Endothelial cell (in vitro differentiated cells): ENCODE results near the gene ADGRG1. TPM values are rescaled to one million over a fixed set of nuclear protein-coding genes. Genes with fewer than 3 reads are reported as not detected.
"Not testable (repeated sequence)": the region's sequence is repeated elsewhere in the genome, so short reads cannot be mapped to it uniquely, and the experiment has no call there.

Experiments
- DNase-seq: peaks from one replicate; pipeline ENCODE4 v3.0.0; 2021; ENCODE audit warnings: low spot score
- H3K27ac Mint-ChIP-seq: one replicate; pipeline ENCODE4 v1.8.0; 2021; ENCODE audit warnings: mixed read lengths, inconsistent platforms; ENCODE audit not compliant: unreplicated experiment
- H3K27me3 Mint-ChIP-seq: one replicate; pipeline ENCODE4 v1.8.0; 2021; ENCODE audit warnings: mild to moderate bottlenecking, moderate library complexity, mixed read lengths, inconsistent platforms; ENCODE audit not compliant: unreplicated experiment
- H3K36me3 Mint-ChIP-seq: one replicate; pipeline ENCODE4 v1.8.0; 2021; ENCODE audit warnings: mild to moderate bottlenecking, low read depth, mixed read lengths, inconsistent platforms; ENCODE audit not compliant: unreplicated experiment
- H3K4me1 Mint-ChIP-seq: one replicate; pipeline ENCODE4 v1.8.0; 2021; ENCODE audit warnings: mild to moderate bottlenecking, mixed read lengths, inconsistent platforms; ENCODE audit not compliant: unreplicated experiment
- H3K4me3 Mint-ChIP-seq: one replicate; pipeline ENCODE4 v1.8.0; 2021; ENCODE audit warnings: mild to moderate bottlenecking, mixed read lengths, inconsistent platforms; ENCODE audit not compliant: unreplicated experiment
- H3K9me3 Mint-ChIP-seq: one replicate; pipeline ENCODE4 v1.8.0; 2021; ENCODE audit warnings: mixed read lengths, inconsistent platforms; ENCODE audit not compliant: unreplicated experiment
- total RNA-seq: library from RNA; stranded (reverse); fragmentation: NEBNext Ultra II Directional; extraction: Animal tissue kit (Norgen Biotek cat#: 25700); gene quantifications from one replicate; pipeline ENCODE4 v1.2.1, GENCODE V29; 2021; ENCODE audit not compliant: unreplicated experiment
- TF ChIP-seq, protein P1 (sequence below): fragments of 200-600 bp; sonication (generic); IDR thresholded peaks from one replicate; pipeline ENCODE4 v1.5.0; 2021; ENCODE audit warnings: antibody characterized with exemption; ENCODE audit not compliant: unreplicated experiment

Gene ADGRG1
- total RNA-seq, 1 donor from 2014 or later = 2.7 TPM

DNA sequence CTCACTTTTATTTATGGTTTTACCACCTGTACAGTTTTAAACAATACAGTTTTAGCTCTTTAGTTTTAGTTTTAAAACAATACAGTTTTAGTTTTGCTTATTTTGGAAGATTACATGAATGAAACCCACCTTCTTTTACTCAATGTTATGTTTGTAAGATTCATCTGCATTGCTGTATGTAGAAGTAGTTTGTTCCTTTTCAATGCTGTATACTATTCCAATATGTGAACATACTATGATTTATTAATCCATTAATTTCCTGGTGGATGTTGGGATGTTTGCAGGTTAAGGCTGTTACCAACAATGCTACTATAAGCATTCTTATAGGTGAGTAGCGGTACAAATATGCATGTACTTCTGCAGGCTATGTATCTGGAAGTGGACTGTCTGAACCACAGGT, 34.4 kb upstream of the ADGRG1 start:
- DNase-seq = no peak
- no peak overlapping the region for H3K4me3 Mint-ChIP-seq
- H3K27me3 Mint-ChIP-seq = peaks cover 3% of the 10 kb centered on the region
- H3K27ac Mint-ChIP-seq = no peak overlapping the region
- peaks cover 9% of the 10 kb centered on the region for H3K4me1 Mint-ChIP-seq
- TF ChIP-seq, protein P1, sequence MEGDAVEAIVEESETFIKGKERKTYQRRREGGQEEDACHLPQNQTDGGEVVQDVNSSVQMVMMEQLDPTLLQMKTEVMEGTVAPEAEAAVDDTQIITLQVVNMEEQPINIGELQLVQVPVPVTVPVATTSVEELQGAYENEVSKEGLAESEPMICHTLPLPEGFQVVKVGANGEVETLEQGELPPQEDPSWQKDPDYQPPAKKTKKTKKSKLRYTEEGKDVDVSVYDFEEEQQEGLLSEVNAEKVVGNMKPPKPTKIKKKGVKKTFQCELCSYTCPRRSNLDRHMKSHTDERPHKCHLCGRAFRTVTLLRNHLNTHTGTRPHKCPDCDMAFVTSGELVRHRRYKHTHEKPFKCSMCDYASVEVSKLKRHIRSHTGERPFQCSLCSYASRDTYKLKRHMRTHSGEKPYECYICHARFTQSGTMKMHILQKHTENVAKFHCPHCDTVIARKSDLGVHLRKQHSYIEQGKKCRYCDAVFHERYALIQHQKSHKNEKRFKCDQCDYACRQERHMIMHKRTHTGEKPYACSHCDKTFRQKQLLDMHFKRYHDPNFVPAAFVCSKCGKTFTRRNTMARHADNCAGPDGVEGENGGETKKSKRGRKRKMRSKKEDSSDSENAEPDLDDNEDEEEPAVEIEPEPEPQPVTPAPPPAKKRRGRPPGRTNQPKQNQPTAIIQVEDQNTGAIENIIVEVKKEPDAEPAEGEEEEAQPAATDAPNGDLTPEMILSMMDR = no peak
- no peaks in the 10 kb centered on the region for H3K36me3 Mint-ChIP-seq
- H3K9me3 Mint-ChIP-seq = no peaks in the 10 kb centered on the region

DNA sequence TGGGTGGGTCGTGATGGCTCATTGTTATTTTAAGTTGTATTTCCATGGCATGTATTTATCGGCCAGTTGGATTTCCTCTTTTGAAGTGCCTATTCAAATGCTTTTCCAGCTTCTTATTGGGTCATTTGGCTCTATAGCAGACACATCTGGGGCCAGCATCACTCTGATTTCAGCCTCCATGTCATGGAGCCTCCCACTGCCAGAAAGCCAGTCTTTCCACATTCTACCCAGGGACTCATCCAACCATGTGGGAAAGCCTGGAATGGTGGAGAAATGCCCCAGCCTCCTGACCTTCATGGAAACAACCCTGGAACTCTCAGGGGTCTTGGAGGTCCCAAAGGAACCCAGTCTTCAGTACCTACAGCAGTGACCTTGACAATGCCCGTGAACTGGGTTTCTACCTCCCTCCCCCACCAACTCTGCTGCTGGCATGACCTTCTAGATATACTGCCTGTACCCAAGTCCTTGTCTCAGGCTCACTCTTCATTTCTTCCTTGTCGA, 33.8 kb upstream of the ADGRG1 start:
- DNase-seq = no peak
- H3K4me3 Mint-ChIP-seq = no peak overlapping the region
- no peaks in the 10 kb centered on the region for H3K36me3 Mint-ChIP-seq
- H3K4me1 Mint-ChIP-seq = peaks cover 9% of the 10 kb centered on the region
- peaks cover 3% of the 10 kb centered on the region for H3K27me3 Mint-ChIP-seq
- TF ChIP-seq, protein P1 = no peak
- no peaks in the 10 kb centered on the region for H3K9me3 Mint-ChIP-seq
- no peak overlapping the region for H3K27ac Mint-ChIP-seq

DNA sequence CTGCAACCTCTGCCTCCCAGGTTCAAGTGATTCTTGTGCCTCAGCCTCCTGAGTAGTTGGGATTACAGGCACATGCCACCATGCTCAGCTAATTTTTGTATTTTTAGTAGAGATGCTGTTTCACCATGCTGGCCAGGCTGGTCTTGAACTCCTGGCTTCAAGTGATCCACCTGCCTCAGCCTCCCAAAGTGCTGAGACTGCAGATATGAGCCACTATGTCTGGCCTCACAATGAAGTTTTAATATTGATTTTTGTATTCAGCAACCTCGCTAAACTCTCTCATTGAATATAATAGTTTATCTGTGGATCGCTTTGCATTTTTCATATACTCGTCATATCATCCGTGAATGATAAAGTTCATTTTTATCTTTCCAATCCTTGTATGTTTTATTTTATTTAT, 32.2 kb upstream of the ADGRG1 start:
- H3K4me1 Mint-ChIP-seq = not testable (repeated sequence)

DNA sequence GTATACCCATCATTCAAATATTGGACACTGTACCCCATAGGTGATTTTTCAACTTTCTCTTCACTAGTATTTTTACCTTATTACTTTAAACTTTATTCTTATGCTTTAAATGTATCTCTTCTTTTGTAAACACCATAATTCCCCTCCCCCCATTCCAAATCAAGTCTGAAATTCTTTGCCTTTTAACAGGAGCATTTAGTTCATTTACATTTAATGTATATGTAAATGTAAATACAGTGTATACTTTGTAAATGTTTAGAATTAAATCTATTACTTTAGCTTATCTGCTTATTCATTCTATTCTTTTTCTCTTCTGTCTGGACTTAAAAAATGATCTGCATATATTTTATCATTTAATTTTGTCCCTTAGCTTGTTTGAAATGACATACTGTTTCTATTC, 30.0 kb upstream of the ADGRG1 start:
- no peak overlapping the region for H3K27ac Mint-ChIP-seq
- H3K36me3 Mint-ChIP-seq = no peaks in the 10 kb centered on the region
- TF ChIP-seq, protein P1 = no peak
- H3K9me3 Mint-ChIP-seq = no peaks in the 10 kb centered on the region
- DNase-seq = no peak
- no peaks in the 10 kb centered on the region for H3K4me1 Mint-ChIP-seq
- peaks cover 3% of the 10 kb centered on the region for H3K27me3 Mint-ChIP-seq
- no peak overlapping the region for H3K4me3 Mint-ChIP-seq

More for the DNA sequence above, 32.2 kb upstream of the ADGRG1 start:
- not testable (repeated sequence) for DNase-seq, H3K27ac Mint-ChIP-seq, H3K4me3 Mint-ChIP-seq, H3K9me3 Mint-ChIP-seq, H3K36me3 Mint-ChIP-seq, H3K27me3 Mint-ChIP-seq

DNA sequence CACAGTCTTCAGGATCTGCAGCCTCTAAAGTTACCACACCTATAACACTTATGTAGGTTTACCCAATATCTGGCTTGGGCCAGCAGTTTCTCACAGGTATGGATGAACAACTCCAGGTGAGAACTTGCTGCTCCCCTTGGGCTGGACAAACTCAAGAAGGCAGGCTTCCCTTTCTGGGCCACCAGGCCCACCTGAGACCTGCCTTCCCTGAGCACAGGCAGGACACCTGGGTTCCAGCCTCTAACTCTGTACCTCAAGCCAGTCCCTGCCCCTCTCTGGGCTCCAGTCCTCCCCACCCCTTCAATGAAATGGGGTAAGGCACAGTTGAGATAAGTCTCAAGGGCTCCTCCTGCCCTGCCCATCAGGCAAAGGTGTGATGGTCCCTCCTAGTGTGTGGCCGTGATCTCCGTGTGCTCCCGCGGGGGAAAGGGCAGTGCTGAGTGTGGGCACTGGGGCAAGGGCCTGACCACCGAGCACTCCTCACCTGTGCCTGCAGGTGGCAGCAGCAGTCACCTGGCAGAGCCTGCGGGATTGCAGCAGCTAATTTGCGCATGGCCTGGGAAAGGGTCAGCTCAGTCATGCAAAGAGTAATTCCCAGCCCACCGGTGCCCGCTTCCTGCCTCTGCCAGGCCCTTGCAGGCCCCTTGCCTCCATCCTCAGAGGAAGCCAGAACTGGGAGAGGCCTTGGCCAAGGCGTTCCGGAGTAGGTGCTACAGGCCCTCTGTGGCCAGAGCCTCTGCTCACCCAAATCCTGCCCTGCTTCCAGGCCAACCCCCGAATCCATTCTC, 28.2 kb upstream of the ADGRG1 start:
- Mint-ChIP-seq H3K9me3 (no peaks in the 10 kb centered on the region), H3K4me1 (no peaks in the 10 kb centered on the region), H3K4me3 (no peak overlapping the region), H3K27ac (no peak overlapping the region), H3K27me3 (peaks cover 3% of the 10 kb centered on the region), H3K36me3 (no peaks in the 10 kb centered on the region)
- DNase-seq = peak; percentile 72
- TF ChIP-seq, protein P1 = peak; percentile 70
